ENCODE results near the gene SHROOM3.

- no peak for TF ChIP-seq CTCF (IDR thresholded peaks at IDR 0.05)
- TF ChIP-seq POLR2A (IDR thresholded peaks at IDR 0.05): no peak
- TF ChIP-seq POLR2AphosphoS5 (IDR thresholded peaks at IDR 0.05; ENCODE audit: insufficient read depth in 1 of 2, low read depth in 1 of 2): no peak
Observed at GRCh38 chr4:76622717-76623116, 187.7 kb downstream of the SHROOM3 start.
